Immature natural killer cell (primary cell): ENCODE data around the gene SSBP4. TPM values are rescaled to one million over a fixed set of nuclear protein-coding genes. Genes with fewer than 3 reads are reported as not detected.

ENCODE experiments used
- DNase-seq, 3 donors: peaks; one replicate each; pipeline ENCODE4 v3.0.0; 2022; ENCODE audit warnings: mixed read lengths in 1 of 3
- H3K27ac Mint-ChIP-seq, 6 donors: one replicate each; pipeline ENCODE4 v1.8.0; 2020; ENCODE audit warnings: mixed read lengths in 6 of 6, mild to moderate bottlenecking in 5 of 6, inconsistent platforms in 4 of 6, moderate library complexity in 3 of 6
- H3K27me3 Mint-ChIP-seq, 3 donors: one replicate each; pipeline ENCODE4 v1.8.0; 2020 to 2021; ENCODE audit warnings: low read depth in 3 of 3, mild to moderate bottlenecking in 3 of 3, mixed read lengths in 3 of 3, moderate library complexity in 3 of 3, inconsistent platforms in 1 of 3
- H3K36me3 Mint-ChIP-seq, 3 donors: one replicate each; pipeline ENCODE4 v1.8.0; 2020; ENCODE audit warnings: mixed read lengths in 3 of 3, inconsistent platforms in 2 of 3, mild to moderate bottlenecking in 2 of 3
- H3K4me1 Mint-ChIP-seq, 2 donors: one replicate each; pipeline ENCODE4 v1.8.0; 2020; ENCODE audit warnings: inconsistent platforms in 2 of 2, mild to moderate bottlenecking in 2 of 2, mixed read lengths in 2 of 2, moderate library complexity in 1 of 2
- H3K4me3 Mint-ChIP-seq, 5 donors: one replicate each; pipeline ENCODE4 v1.8.0; 2020; ENCODE audit warnings: mild to moderate bottlenecking in 5 of 5, mixed read lengths in 5 of 5, inconsistent platforms in 3 of 5, moderate library complexity in 3 of 5
- H3K9me3 Mint-ChIP-seq, 6 donors: one replicate each; pipeline ENCODE4 v1.8.0; 2020; ENCODE audit warnings: mild to moderate bottlenecking in 6 of 6, mixed read lengths in 6 of 6, inconsistent platforms in 4 of 6, moderate library complexity in 3 of 6
- polyA plus RNA-seq, 3 donors: library from polyadenylated mRNA; unstranded; fragments of 300-500 nt; fragmentation: Illumina TruSeq; gene quantifications; one replicate each; pipeline ENCODE4 v1.2.3, GENCODE V29; 2021

The SSBP4 gene
- polyA plus RNA-seq, 3 donors from 2014 or later: 73.5 to 122 (median 107) TPM

DNA sequence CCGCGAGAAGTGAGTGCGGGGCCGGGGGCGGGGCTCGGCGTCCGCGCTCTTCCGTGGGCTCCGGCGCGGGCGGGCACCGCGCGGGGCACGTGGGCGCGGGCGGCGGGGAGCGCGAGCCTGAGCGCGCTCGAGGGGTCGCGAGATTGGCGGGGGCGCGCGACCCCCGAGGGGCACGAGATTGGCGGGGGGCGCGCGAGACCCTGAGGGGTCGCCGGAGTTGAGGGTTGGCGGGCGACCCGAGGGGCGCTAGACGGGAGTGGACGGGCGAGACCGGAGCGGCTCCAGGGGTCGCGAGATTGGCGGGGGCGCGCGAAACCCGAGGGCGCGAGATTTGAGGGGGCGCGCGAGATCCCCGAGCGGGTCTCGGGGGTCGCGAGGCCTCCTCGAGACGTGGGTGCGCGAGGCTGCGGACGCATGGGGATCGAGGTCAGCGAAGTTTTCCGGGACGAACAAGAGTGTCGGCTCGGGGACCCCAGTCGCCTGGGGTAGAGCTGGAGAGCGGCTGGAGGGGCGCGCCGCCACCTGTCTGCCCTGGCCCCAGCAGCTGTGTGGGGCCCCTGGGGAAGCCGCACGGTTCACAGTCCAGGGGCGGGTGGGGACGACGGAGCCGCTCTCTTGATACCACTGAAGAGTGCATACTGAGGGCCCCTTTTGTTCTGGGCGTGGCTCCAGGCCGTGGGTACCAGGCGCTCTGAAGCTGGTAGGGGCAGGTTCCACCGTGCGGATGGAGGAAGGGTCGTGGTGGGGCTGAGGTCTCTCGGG lies 682 bp downstream of the SSBP4 start:
- peaks cover 17 to 26% (median 26%) of the 10 kb centered on the region in 3 donors for H3K27me3 Mint-ChIP-seq
- DNase-seq: peak; percentile 49 to 61 (median 54)
- no peaks in the 10 kb centered on the region for H3K9me3 Mint-ChIP-seq
- H3K4me1 Mint-ChIP-seq: peaks cover 77 to 79% of the 10 kb centered on the region in 2 donors
- peak overlapping the region; percentile 91 to 98 (median 95) for H3K4me3 Mint-ChIP-seq
- no peaks in the 10 kb centered on the region for H3K36me3 Mint-ChIP-seq
- peak overlapping the region; percentile 89 to 98 (median 95) for H3K27ac Mint-ChIP-seq

DNA sequence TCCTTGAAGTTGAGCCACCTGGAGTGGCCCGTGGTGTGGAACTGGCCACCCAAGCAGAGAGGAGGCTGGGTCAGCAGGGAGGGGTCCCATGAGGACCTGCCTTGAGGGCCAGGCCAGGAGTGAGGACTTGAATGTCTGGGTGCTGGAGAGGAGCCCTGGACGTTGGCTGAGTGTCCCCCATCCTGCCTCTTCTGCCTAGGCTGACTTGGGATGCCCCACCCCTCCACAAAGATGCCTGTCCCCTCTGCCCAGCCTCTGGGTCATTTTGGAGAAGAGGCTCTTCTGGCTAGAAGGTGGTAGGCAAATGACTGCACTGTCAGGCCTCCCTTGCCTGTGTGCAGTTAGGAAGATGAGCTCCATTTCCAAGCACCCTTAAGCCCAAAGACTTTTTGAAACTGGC lies 1.7 kb downstream of the SSBP4 start:
- H3K4me1 Mint-ChIP-seq: peaks cover 77 to 79% of the 10 kb centered on the region in 2 donors
- peak overlapping the region; percentile 89 to 98 (median 95) for H3K27ac Mint-ChIP-seq
- no peaks in the 10 kb centered on the region for H3K9me3 Mint-ChIP-seq
- DNase-seq: no peak
- H3K36me3 Mint-ChIP-seq: no peaks in the 10 kb centered on the region
- peaks cover 17 to 28% (median 26%) of the 10 kb centered on the region in 3 donors for H3K27me3 Mint-ChIP-seq
- peak overlapping the region; percentile 91 to 98 (median 95) for H3K4me3 Mint-ChIP-seq

DNA sequence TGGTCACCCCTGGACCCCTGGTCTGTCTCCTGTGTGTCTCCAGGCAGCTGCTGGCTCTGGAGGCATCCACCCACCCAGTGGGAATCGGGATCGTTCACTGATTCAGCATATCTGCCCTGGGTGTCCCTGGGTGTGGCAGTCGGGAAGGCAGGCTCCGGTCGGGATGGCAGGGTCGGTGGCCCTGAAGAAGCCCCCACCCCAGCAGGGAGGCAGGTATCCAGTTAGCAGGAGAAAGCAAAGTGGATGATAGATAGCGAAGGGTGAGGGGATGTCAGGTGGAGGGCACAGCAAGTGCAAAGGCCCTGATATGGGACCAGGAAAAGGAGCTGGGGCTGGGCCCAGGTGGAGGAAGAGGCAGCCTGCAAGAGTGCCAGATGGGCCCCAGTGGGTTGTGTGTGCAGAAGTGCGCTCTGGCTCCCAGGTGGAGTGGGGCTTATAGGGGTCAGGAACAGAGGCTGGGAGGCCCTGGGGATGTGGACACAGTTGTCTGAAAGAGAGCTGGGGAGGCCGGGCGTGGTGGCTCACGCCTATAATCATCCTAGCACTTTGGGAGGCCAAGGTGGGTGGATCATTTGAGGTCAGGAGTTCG lies 2.3 kb downstream of the SSBP4 start:
- Mint-ChIP-seq H3K9me3 (no peaks in the 10 kb centered on the region), H3K27me3 (peaks cover 14 to 26% (median 23%) of the 10 kb centered on the region in 3 donors), H3K27ac (peak overlapping the region; percentile 89 to 98 (median 95)), H3K4me3 (peak overlapping the region; percentile 91 to 98 (median 95)), H3K36me3 (no peaks in the 10 kb centered on the region), H3K4me1 (peaks cover 76 to 77% of the 10 kb centered on the region in 2 donors)
- DNase-seq: no peak

DNA sequence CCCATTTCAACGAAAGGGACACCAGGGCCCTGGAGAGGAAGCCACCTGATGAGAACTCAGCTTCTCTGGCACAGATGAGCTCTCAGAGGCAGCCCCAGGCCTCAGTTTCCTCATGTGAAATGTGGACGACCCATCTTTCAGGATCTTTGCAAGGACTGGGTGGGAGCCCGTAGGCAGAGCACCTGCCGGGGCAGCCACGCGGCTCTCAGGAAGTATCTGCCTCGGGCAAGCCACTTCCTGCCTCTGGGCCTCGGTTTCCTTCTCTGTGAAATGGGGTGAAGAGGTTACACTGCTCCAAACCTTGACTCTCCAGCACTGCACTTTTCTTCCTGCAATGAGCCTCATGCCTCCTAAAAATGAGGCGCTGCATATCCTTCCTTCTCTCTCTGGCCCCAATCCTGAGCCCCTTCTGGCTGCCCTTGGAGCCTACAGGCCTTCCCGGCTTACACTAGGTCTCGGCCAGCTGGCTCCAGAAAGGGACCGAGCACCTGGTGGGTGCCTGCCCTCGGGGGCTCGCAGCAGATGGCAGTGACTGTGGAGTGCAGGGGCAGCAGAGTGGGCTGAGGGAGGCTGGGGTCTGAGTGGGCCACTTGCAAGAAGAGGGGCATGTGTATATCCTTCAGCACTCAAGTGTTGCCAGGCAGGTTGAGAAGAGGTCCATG lies 3.5 kb downstream of the SSBP4 start:
- Mint-ChIP-seq H3K27ac (peak overlapping the region; percentile 89 to 95 (median 92)), H3K36me3 (no peaks in the 10 kb centered on the region), H3K4me1 (peaks cover 68% of the 10 kb centered on the region in 2 donors), H3K4me3 (peak overlapping the region; percentile 80 to 98 (median 95)), H3K9me3 (no peaks in the 10 kb centered on the region), H3K27me3 (peaks cover 6 to 19% (median 15%) of the 10 kb centered on the region in 3 donors)
- peak in 1 of 3 donors; percentile 54 for DNase-seq

DNA sequence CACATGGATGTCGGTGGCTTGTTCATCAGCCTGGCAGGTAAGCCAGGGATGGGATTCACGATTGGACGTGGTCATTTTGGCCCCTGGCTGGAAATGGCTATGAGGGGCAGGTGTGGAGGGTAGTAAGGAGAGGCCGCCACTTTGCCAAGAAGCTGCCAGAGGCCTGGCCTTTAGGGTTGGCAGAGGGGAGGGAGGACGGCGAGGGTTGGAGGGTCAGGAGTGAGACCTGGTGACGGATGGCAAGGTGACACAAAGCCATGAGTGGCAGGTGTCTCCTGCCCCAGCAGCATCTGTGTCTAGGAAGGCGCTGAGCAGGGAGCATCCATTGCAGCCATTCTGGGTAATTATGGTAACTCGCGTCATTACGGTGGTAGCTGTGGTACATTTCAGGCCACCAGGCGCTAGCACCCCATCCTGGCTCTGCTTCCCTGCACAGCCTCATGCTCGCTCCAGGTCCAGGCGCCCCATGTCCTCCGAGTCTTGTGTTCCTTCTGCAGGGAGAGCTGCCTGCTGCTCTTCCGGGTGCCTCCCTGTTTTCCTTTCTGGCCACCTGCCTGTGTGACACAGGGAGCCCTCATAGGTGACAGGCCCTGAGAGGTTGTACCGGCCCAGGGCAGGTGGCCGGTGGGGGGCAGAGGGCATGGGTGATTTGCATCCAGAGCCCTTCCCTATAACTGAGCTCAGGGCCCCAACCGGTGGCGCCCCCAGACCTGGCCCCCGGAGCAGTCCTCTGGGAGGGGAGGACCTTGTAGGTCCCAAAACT lies 4.2 kb downstream of the SSBP4 start:
- no peak for DNase-seq
- H3K36me3 Mint-ChIP-seq: no peaks in the 10 kb centered on the region
- no peaks in the 10 kb centered on the region for H3K9me3 Mint-ChIP-seq
- H3K27me3 Mint-ChIP-seq: peaks cover 6 to 16% (median 14%) of the 10 kb centered on the region in 3 donors
- peaks cover 60 to 61% of the 10 kb centered on the region in 2 donors for H3K4me1 Mint-ChIP-seq
- peak overlapping the region; percentile 89 to 95 (median 92) for H3K27ac Mint-ChIP-seq
- peak overlapping the region; percentile 80 to 98 (median 95) for H3K4me3 Mint-ChIP-seq

DNA sequence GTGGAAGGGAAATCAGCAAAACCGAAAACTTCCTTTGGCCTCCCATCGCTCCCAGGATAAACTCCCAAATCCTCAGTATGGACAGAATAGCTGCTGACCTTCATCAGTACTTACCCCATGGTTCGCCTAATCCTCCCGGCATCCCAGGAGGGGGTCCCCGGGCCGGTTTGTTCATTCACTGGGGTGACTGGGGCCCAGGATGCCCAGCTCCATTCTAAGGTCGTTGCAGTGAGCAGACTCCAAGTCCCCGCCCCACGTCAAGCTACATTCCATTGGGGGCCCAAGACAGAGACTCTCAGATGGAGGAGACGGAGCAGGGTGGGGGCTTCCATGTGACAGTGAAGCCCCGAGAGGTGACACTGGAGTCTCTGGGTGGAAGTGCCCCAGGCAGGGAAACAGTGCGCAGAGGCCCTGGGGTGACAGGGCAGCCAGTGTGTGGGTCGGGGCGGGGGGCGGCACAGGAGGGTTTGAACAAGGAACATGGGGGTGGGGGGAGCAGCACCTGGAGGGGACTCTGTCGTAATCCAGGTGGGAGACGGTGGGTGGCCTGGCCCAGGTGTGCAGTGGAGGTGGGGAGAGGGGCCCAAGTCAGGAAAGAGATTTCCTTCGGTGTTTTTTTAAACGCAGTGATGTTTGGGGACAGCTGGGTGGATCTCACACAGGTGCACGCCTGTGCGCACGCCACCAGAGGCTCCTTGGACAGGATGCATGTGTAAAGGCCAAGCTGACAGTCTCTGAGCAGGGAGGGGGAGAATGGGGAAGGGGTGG lies 5.1 kb downstream of the SSBP4 start:
- H3K4me3 Mint-ChIP-seq: peak overlapping the region in 3 of 5 donors; percentile 33 to 98 (median 46)
- H3K27me3 Mint-ChIP-seq: peaks cover 0 to 13% (median 8%) of the 10 kb centered on the region in 3 donors
- DNase-seq: no peak

DNA sequence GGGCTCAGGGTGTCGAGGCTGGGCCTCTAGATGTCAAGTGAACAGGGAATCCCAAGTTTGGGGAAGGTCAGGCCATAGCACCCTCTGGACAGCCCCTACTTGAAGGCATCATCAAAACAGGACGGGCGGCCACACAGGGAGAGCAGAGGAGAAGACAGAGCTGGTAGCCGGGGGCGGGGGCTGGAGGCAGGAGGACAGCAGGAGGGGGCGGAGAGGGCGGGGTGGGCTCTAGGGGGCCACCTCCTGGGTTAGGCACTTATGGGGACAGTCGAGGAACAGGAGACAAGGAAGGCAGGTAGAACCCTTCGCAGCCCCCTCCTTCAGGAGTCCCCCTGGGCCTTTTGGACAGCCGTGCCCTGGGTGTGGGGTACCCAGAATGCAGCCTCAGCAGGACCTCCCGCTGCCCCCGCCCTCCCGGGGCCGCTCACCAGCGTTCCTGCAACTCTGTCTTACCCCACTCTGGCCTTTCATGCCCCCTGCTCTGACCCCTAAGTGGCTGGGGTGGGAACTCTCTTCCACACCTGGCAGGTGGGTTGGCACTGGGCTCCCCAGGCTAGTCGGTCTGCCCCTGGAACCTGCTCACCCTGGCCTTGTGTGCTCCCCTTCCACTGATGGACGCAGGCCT lies 5.8 kb downstream of the SSBP4 start:
- H3K27ac Mint-ChIP-seq: peak overlapping the region in 2 of 6 donors; percentile 35 to 40
- no peaks in the 10 kb centered on the region for H3K36me3 Mint-ChIP-seq
- H3K4me1 Mint-ChIP-seq: peaks cover 57 to 62% of the 10 kb centered on the region in 2 donors
- peak overlapping the region in 1 of 5 donors; percentile 18 for H3K4me3 Mint-ChIP-seq
- no peak for DNase-seq
- no peaks in the 10 kb centered on the region for H3K9me3 Mint-ChIP-seq
- peaks cover 2 to 15% (median 8%) of the 10 kb centered on the region in 3 donors for H3K27me3 Mint-ChIP-seq

More for the DNA sequence above, 5.1 kb downstream of the SSBP4 start:
- peak overlapping the region in 4 of 6 donors; percentile 36 to 69 (median 50) for H3K27ac Mint-ChIP-seq
- no peaks in the 10 kb centered on the region for H3K36me3 Mint-ChIP-seq
- H3K9me3 Mint-ChIP-seq: no peaks in the 10 kb centered on the region
- peaks cover 54 to 57% of the 10 kb centered on the region in 2 donors for H3K4me1 Mint-ChIP-seq

DNA sequence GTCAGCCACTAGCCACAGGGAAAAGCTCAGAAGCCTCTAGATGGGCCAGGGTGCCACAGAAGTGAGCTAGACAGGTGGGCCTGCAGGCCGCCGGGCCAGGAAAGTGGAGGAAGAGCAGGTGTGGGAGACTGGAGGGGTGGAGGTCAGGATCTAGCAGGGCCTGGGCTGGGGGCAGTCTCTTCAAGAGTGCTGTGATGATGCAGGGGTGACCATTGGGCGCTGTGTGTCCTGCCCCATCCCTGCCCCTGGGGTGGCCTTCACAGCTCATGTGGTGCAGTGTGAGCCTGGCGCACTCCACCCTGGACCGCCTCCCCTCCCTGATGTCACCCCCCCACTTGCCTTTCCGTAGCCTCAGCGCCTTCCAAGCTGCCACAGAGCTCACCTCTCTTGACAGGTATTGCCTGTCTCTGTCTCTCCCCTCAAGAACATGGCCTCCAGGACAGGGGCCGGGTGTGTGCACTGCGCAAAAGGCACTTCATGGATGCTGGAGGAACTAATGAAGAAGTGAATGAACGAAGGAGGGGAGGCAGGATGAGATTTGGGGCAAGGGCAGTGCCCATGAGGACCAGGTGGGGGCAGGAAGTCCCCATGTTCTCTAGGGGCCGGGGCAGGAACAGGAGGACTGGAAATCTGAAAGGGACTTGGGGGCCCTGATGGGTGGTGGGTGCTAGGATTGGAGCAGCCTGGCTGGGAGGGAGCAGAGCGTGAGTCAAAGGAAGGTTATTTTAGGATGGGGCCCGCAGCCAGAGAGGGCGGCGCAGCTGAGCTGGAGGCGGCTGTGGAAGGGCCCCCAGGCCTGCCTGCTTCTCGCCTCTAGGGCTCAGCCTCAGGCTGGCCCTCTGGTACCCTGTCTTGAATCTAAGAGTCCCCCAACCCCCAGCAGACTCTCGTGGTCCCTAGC lies 6.6 kb downstream of the SSBP4 start:
- peak overlapping the region in 2 of 5 donors; percentile 7 to 36 for H3K4me3 Mint-ChIP-seq
- H3K4me1 Mint-ChIP-seq: peaks cover 55 to 59% of the 10 kb centered on the region in 2 donors

DNA sequence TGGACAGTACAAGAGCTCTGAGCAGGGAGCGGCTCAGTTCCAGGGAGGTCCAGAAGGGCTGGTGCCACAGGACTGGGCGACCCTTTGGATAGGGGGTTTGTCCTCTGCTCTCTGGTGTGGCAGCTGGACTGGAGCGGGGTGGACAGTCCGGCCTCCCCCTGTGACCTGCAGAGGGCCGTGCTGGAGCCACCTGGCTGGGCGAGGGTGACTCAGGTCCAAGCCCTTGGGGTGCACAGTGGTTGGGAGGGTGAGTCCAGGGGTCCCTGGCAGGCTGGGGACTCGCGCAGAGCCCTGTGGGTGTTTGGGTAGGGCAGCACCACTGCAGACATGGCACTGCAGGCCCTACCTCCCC lies 7.2 kb downstream of the SSBP4 start:
- no peaks in the 10 kb centered on the region for H3K9me3 Mint-ChIP-seq
- H3K4me3 Mint-ChIP-seq: no peak overlapping the region
- H3K36me3 Mint-ChIP-seq: no peaks in the 10 kb centered on the region
- peaks cover 49 to 55% of the 10 kb centered on the region in 2 donors for H3K4me1 Mint-ChIP-seq
- peak overlapping the region in 4 of 6 donors; percentile 29 to 87 (median 36) for H3K27ac Mint-ChIP-seq
- peaks cover 2 to 11% (median 8%) of the 10 kb centered on the region in 3 donors for H3K27me3 Mint-ChIP-seq
- no peak for DNase-seq

More for the DNA sequence above, 6.6 kb downstream of the SSBP4 start:
- peak overlapping the region; percentile 31 to 94 (median 78) for H3K27ac Mint-ChIP-seq
- no peak for DNase-seq
- peaks cover 2 to 12% (median 8%) of the 10 kb centered on the region in 3 donors for H3K27me3 Mint-ChIP-seq
- H3K36me3 Mint-ChIP-seq: no peaks in the 10 kb centered on the region
- no peaks in the 10 kb centered on the region for H3K9me3 Mint-ChIP-seq

DNA sequence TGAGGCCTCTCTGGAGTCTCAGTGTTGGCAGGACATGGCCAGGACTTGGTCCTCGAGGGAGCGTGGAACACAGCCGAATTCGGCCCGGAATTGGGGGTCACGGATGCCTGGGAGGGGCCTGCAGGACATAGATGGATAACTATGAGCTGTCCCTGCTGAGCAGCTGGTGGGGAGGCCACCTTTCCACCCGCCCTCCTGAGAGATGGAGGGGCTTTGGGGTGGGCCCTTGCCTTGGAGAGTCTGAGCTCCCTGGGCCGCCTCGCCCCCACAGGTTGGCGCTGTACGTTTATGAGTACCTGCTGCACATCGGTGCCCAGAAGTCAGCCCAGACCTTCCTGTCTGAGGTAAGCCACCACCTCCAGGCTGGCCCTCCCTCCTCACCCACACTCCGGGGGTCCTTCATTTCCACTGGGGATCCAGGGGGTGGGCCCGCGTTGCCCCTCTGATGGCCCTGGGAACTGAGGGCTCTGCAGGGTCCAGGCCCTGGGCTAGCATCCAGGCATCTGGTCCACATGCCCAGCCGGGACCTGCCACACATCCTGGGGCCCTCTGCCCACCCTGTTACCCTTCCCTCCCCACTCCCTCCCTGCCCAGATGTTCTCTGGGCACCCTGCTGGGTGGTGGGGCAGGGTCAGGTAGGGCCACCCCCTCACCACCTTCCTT lies 8.0 kb downstream of the SSBP4 start:
- peaks cover 2 to 10% (median 8%) of the 10 kb centered on the region in 3 donors for H3K27me3 Mint-ChIP-seq
- H3K27ac Mint-ChIP-seq: peak overlapping the region in 5 of 6 donors; percentile 57 to 89 (median 79)
- H3K36me3 Mint-ChIP-seq: no peaks in the 10 kb centered on the region
- no peaks in the 10 kb centered on the region for H3K9me3 Mint-ChIP-seq
- H3K4me3 Mint-ChIP-seq: no peak overlapping the region
- no peak for DNase-seq
- peaks cover 41 to 48% of the 10 kb centered on the region in 2 donors for H3K4me1 Mint-ChIP-seq

DNA sequence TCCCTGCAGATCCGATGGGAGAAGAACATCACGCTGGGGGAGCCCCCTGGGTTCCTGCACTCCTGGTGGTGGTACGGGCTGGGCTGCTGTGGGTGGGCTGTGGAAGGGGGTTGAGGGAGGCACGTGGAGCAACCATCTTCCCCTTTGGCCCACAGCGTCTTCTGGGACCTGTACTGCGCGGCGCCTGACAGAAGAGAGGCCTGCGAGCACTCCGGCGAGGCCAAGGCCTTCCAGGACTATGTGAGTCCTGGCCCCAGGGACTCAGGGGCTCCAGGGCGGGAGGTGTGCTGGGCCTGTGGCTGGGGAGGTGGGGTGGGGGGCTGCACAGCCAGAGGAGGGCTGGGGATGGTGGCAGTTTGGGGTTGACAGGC lies 8.5 kb downstream of the SSBP4 start:
- Mint-ChIP-seq H3K4me3 (no peak overlapping the region), H3K27ac (peak overlapping the region in 4 of 6 donors; percentile 79 to 88 (median 82)), H3K27me3 (peaks cover 2 to 11% (median 5%) of the 10 kb centered on the region in 3 donors), H3K36me3 (no peaks in the 10 kb centered on the region), H3K4me1 (peaks cover 36 to 45% of the 10 kb centered on the region in 2 donors), H3K9me3 (no peaks in the 10 kb centered on the region)
- DNase-seq: no peak
